ENCODE measurements around the gene DIPK1B.
A peak's percentile ranks its signal among the peaks of the same experiment; 100 is the strongest.

Gene DIPK1B

DNA sequence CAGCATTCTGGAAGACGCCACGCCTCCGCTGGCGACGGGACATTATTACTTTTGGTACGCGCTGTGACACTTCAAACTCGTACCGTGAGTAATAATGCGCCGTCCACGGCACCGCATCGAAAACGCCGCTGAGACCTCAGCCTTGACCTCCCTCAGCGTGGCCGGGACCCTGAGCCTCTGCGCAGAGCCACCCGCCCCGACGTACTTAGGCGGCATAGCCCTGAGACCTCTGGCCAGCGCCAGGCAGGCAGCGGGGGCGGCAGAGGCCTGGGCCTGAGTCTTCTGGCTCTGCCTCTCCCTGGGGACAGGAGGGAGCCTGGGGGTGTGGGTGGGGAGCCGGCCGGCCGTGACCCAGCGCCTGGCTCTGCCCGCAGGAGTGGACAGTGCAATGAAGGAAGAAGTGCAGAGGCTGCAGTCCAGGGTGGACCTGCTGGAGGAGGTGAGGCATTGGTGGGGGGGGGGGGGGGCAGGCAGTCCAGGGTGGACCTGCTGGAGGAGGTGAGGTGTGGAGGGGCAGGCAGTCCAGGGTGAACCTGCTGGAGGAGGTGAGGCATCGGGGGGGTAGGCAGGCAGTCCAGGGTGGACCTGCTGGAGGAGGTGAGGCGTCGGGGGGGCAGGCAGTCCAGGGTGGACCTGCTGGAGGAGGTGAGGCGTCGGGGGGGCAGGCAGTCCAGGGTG is 41.7 kb upstream of the DIPK1B start:
- peaks cover 5% of the 10 kb centered on the region for H3K4me1 Mint-ChIP-seq
- no peaks in the 10 kb centered on the region for H3K9me3 Mint-ChIP-seq
- no peak overlapping the region for H3K27ac Mint-ChIP-seq
- H3K36me3 Mint-ChIP-seq = peaks cover 16% of the 10 kb centered on the region
- no peak for DNase-seq (ENCODE audit: low spot score in 2 of 2)
- ATAC-seq = no peak
- H3K4me3 Mint-ChIP-seq = no peak overlapping the region

DNA sequence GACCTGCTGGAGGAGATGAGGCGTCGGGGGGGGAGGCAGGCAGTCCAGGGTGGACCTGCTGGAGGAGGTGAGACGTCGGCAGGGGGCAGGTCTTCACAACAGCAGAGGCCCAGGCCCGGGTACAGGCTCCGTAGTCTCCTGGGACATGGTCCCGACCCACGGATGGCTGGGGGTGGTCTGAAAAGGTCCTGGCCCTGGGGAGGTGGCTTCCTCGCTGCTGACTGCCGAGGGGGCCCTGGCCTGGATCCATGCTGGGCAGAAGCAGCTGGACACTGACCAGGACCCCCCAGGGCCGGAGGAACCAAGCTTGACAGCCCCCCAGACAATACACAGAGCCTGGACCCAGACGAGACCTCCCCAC is 41.1 kb upstream of the DIPK1B start:
- H3K9me3 Mint-ChIP-seq = no peaks in the 10 kb centered on the region
- H3K36me3 Mint-ChIP-seq = peaks cover 16% of the 10 kb centered on the region

DNA sequence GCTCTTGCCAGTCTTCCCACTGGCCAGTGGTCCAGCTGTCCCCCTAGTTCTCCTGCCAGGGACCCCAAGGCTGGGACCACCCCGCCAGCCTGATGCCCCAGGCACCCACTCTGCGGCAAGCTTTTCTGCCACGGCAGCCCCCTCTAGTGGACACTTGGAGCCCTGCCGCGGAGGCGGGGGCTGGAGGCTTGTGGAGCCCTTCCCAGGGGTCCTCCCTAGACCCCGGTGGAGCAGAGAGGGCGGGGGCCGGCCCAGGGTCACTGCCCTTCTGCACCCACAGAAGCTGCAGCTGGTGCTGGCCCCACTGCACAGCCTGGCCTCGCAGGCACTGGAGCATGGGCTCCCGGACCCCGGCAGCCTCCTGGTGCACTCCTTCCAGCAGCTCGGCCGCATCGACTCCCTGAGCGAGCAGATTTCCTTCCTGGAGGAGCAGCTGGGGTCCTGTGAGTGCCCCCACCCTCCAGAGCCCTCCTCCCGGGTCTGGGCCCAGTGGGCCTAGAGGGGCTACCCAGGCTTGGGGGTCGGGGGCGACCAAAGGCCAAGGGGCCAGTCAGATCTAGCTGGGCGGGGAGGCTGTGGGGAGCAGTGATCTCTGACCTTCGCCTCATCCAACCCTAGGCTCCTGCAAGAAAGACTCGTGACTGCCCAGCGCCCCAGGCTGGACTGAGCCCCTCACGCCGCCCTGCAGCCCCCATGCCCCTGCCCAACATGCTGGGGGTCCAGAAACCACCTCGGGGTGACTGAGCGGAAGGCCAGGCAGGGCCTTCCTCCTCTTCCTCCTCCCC is 40.5 kb upstream of the DIPK1B start:
- Mint-ChIP-seq H3K4me3 (no peak overlapping the region), H3K4me1 (peaks cover 5% of the 10 kb centered on the region), H3K27ac (peak overlapping the region; percentile 29), H3K36me3 (peaks cover 16% of the 10 kb centered on the region), H3K9me3 (no peaks in the 10 kb centered on the region)
- DNase-seq (ENCODE audit: low spot score in 2 of 2) (peak; percentile 58 to 77), ATAC-seq (peak; percentile 42)

More for the DNA sequence above, 41.1 kb upstream of the DIPK1B start:
- ATAC-seq (no peak), DNase-seq (ENCODE audit: low spot score in 2 of 2) (no peak)
- Mint-ChIP-seq H3K4me3 (no peak overlapping the region), H3K27ac (peak overlapping the region; percentile 29), H3K4me1 (peaks cover 5% of the 10 kb centered on the region)

DNA sequence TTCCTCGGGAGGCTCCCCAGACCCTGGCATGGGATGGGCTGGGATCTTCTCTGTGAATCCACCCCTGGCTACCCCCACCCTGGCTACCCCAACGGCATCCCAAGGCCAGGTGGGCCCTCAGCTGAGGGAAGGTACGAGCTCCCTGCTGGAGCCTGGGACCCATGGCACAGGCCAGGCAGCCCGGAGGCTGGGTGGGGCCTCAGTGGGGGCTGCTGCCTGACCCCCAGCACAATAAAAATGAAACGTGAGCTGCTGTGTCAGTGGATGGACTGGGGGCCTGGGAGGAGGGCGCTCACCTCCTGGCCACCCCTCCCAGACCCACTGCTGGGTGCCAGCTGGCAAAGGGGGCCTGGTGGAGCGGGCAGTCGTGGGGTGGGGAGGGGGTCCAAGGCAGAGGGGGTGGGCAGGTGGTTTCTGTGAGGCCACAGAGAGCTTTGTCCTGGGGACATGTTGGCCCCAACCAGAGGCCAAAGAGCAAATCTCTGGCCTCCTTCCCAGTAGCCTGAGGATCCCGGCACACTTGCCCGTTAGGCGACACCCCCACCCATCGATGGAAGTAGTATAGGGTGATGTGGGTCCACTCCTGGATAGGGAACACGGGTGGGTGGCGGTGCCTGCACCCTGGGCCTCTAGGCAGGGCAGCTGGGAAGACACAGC is 39.8 kb upstream of the DIPK1B start:
- H3K4me1 Mint-ChIP-seq = peaks cover 5% of the 10 kb centered on the region
- peaks cover 16% of the 10 kb centered on the region for H3K36me3 Mint-ChIP-seq
- H3K4me3 Mint-ChIP-seq = no peak overlapping the region
- ATAC-seq (no peak), DNase-seq (ENCODE audit: low spot score in 2 of 2) (no peak)
- H3K9me3 Mint-ChIP-seq = no peaks in the 10 kb centered on the region
- H3K27ac Mint-ChIP-seq = no peak overlapping the region

DNA sequence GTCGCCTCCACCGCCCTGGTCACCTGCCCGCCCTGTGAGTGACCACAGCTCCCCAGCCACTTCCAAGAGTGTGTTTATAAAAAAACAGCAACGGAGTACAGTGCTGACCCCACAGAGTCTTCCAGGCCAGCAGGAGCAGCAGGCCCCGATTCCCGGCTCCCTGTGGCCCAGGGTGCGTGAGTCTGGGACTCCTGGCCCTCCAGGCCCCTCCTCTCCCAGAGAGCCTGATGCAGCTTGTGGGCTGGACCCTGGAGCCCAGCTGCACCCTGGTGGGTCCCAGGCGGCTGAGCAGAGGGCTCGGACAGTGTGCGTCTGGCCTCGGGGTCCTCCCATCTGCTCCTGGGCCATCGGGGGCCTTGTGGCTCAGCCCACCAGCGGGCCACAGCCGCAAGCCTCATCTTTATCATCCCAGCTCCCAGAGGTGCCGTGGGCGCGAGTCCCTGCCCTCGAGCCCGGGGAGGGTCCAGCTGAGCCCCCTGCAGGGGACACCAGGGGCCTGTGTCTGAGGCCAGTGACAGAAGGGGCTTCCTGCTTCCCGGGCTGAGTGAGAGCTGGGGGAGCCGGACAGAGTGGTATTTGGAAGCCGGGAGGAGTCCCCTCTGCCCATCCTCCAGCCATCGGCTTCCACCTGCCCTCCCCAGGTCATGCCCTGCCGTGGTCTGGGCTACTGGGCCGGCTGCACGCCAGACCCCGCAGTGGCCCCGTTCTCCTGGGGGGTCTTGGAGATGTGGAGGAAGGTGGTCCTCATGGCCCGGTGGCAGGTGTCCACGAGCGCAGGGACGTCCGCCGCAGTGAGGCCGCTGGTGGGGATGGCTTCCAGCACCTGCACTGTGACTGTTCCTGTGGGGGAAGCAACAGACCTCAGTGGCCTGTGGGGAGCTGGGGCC is 39.0 kb upstream of the DIPK1B start:
- no peaks in the 10 kb centered on the region for H3K9me3 Mint-ChIP-seq
- H3K27ac Mint-ChIP-seq = no peak overlapping the region
- H3K36me3 Mint-ChIP-seq = peaks cover 16% of the 10 kb centered on the region
- DNase-seq (ENCODE audit: low spot score in 2 of 2) (no peak), ATAC-seq (no peak)
- H3K4me1 Mint-ChIP-seq = peaks cover 5% of the 10 kb centered on the region
- no peak overlapping the region for H3K4me3 Mint-ChIP-seq

DNA sequence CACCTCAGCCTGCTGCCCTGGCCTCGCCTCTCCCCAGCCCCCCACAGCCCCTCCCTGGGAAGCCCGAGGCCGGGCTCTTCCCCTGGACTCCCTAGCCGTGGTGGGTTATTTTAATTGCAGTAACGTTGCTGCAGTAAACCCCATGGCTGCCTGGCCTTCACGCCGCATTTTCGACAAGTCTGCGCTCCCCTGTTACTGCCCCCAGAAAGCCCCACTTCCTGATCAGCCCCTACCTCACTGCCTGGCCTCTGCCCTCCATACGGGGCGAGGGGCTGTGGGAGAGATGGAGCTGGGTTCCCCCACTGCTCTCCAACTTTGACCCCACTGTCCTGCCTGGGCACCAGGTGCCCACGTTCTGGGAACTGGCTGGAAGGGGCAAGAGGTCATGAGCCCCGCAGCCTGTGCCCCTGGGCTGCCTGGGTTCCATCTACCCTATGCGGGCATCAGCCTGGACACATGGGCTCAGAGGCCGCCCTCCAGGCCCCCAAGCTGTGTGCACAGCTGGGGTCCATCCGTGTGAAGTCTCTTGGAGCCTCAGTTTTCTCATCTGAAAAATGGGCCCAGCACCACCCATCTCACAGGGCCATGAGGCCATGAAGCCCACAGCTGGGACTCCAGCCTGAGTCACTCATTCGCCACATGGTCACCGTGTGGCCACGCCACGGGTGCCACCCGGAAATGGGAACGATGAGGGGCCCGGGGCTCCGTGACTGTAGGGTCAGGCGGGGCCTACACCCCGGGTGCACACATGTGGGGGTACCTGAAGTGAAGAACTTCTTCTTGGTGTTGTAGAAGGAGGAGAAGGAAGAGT is 38.2 kb upstream of the DIPK1B start:
- Mint-ChIP-seq H3K4me1 (no peaks in the 10 kb centered on the region), H3K36me3 (peaks cover 8% of the 10 kb centered on the region), H3K9me3 (no peaks in the 10 kb centered on the region), H3K4me3 (no peak overlapping the region), H3K27ac (peak overlapping the region; percentile 63)
- DNase-seq (ENCODE audit: low spot score in 2 of 2) = no peak
- no peak for ATAC-seq

DNA sequence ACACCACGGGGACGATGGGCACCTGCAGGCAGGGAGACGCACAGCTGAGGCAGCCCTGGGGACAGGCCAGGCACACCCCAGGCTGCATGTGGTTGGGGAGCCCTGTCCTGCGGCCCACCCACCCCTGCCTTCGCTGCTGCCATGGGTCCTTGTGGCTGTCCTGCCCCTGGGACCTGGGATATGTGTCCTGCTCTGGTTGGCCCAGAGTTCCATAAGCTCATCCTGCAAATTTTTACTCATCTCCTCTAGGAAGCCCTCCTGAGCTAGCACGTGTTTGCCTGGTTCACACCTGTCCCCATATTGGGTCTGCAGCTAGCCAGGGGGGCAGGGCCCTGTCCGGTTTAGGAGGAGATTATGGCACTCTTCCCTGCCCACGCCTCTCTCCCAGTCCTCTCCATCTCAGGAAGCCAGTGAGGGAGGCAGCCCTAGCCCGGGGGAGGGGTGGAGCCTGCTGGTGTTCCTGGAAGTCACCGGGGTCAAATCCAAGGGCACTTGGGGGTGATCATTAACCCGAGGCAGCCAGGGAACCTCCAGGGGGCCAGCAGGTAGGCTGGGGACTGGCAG is 37.5 kb upstream of the DIPK1B start:
- DNase-seq (ENCODE audit: low spot score in 2 of 2) = no peak
- Mint-ChIP-seq H3K4me1 (no peaks in the 10 kb centered on the region), H3K9me3 (no peaks in the 10 kb centered on the region), H3K4me3 (no peak overlapping the region), H3K36me3 (peaks cover 8% of the 10 kb centered on the region), H3K27ac (peak overlapping the region; percentile 63)
- no peak for ATAC-seq

DNA sequence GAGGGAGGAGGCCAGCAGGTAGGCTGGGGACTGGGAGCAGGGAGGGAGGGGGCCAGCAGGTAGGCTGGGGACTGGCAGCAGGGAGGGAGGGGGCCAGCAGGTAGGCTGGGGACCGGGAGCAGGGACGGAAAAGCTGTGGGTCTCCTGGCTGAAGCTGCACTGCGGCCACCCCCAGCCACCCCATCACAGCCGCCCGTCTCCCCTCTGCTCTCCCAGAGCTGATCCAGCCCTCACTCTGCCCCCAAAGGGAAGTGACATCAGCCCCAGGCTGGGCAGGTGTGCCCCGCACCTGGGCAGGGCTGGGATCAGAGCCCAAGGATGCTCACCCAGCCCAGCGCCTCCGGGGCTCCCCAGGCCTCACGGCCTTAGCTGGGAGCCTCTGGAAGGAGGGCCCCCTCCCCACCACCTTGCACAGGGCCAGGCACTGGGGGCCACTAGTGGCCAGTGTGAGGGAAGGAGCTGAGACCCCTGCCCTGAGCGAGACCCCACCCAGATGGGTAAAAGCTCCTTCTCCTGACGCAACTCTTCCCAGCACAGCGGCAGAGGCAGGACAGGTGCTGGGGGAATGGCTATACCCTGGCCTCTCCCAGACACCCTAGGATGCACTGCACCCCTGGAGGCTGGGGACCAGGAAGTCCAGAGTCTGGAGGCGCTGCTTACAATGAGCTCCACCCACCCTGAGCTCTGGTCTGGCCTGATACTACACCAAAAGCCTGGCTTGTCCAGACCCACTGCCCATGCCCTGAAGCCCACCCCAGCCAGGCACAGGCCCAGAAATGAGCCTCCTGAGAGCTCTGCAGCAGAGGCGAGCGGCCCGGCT is 36.7 kb upstream of the DIPK1B start:
- Mint-ChIP-seq H3K4me1 (no peaks in the 10 kb centered on the region), H3K27ac (no peak overlapping the region), H3K36me3 (peaks cover 8% of the 10 kb centered on the region), H3K4me3 (no peak overlapping the region), H3K9me3 (no peaks in the 10 kb centered on the region)
- no peak for ATAC-seq
- no peak for DNase-seq (ENCODE audit: low spot score in 2 of 2)

DNA sequence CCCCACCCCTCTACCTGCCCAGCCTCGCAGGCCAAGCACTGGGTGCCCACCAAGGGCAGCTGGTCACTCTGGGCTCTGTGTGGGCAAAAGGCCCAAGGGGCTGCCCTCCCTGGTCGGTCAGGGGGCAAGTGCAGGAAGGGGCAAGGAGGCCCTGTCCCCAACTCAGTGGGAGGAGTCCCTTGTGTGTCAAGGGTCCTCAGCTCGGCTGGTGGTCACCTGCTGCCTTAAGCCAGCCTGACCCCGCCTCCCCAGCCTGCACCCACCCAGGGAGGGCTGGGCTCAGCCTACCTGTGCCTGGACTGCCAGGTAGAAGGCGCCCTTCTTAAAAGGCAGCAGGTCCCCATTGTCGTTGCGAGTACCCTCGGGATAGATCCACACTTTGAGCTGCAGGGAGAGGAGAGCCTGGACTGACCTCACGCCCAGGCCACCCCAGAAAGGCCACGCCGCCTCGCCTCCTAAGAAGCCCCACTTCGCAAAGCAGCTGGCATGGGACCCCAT is 36.0 kb upstream of the DIPK1B start:
- H3K4me1 Mint-ChIP-seq = no peaks in the 10 kb centered on the region
- peaks cover 8% of the 10 kb centered on the region for H3K36me3 Mint-ChIP-seq
- ATAC-seq (no peak), DNase-seq (ENCODE audit: low spot score in 2 of 2) (no peak)
- no peak overlapping the region for H3K27ac Mint-ChIP-seq
- H3K9me3 Mint-ChIP-seq = no peaks in the 10 kb centered on the region
- H3K4me3 Mint-ChIP-seq = no peak overlapping the region

DNA sequence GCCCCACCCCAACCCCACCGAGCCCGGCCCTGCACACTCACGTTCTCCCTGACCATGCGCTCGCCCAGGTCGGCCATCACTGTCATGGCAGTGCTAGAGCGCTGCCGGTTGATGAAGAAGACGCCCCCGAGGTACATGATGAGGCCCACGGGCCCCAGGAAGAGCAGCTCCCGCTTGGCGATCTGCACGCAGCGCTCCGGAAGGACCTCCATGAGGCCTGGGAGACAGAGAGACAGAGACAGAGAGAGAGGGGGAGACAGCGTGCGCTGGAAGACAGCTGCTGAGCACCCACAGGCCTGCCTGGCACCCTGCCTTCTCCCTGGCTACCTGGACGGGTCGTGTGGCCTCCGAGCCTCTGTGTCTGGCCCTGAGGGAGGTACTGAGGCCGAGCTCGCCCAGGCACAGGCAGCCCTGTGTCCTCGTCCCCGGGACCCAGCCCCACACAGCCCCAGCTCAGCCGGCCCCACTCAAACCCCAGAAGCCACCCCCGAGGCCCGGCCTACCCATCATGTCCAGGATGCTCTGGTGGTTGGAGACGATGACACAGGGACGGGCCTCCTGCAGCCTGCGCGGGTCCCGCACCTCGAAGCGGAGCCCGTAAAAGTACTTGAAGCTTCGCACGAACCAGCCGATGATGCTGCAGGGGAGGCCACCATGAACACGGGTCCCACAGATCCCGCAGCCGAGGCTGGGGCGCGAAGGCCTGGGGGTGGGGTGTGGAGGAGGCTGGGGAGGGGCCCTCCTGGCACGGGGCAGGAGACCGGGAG is 35.3 kb upstream of the DIPK1B start:
- Mint-ChIP-seq H3K27ac (no peak overlapping the region), H3K36me3 (peaks cover 8% of the 10 kb centered on the region), H3K4me1 (no peaks in the 10 kb centered on the region), H3K9me3 (no peaks in the 10 kb centered on the region), H3K4me3 (no peak overlapping the region)
- DNase-seq (ENCODE audit: low spot score in 2 of 2) (no peak), ATAC-seq (no peak)

DNA sequence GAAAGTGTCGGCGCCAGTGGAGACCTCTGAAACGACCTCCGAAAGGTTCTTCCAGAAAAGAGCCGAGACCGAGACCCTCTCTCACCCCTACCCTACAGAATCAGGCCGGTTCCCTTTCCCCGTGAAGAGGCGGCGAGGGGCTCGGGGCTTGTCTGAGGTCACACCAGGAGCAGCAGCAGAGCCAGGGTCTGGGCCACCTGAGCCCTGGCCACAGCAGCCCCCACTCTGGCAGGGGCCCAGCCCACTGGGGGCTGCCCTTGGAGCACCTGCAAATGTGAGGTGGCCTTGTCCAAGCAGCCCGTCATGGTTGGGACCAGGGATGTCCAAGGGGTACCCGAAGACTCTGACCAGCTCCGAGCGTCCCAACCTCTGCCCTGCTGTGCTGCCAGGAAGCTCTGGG is 34.3 kb upstream of the DIPK1B start:
- no peak for DNase-seq (ENCODE audit: low spot score in 2 of 2)
- no peaks in the 10 kb centered on the region for H3K4me1 Mint-ChIP-seq
- H3K27ac Mint-ChIP-seq = no peak overlapping the region
- no peak overlapping the region for H3K4me3 Mint-ChIP-seq
- H3K9me3 Mint-ChIP-seq = no peaks in the 10 kb centered on the region
- ATAC-seq = no peak
- H3K36me3 Mint-ChIP-seq = peaks cover 8% of the 10 kb centered on the region

DNA sequence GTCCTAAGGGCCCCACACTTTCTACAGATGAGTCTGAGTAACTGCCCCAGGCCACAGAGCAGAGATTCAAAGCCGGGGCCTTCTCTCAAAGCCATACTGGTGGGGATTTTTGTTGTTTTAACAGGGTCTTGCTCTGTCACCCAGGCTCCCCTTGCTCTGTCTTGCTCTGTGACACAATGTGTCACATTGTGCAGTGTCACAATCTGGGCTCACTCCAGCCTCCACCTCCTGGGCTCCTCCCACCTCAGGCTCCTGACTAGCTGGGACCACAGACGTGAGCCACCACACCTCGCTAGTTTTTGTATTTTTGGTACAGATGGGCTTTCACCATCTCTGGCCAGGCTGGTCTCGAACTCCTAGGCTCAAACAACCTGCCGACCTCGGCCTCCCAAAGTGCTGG is 33.7 kb upstream of the DIPK1B start:
- no peaks in the 10 kb centered on the region for H3K4me1 Mint-ChIP-seq
- no peak overlapping the region for H3K27ac Mint-ChIP-seq
- H3K36me3 Mint-ChIP-seq = peaks cover 8% of the 10 kb centered on the region
- ATAC-seq = peak; percentile 14
- no peak overlapping the region for H3K4me3 Mint-ChIP-seq
- no peaks in the 10 kb centered on the region for H3K9me3 Mint-ChIP-seq
- DNase-seq (ENCODE audit: low spot score in 2 of 2) = no peak

DNA sequence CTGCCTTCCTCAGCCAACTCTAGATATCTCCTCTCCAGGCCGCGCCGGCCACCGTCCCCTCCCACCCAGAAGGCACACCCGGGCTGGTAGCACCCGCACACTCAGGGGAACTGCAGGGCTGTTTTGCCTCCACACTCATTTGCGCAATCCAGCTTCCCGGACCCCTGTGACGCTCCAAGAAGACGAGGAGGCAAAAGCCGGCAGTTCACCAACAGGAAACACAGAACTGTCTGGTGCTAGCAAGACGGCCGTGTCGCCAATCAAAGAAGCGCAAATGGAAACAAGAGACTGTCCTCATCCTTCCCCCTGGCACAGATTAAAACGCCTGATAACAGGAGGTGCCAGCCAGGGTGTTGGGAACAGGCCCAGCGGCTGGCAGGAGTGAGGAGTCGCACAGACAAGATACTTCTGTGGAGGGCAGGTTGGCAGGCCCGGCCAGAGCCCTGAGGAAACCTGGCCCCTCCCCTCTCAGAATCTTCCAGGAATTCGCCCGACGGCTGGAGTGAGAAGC is 32.9 kb upstream of the DIPK1B start:
- H3K4me3 Mint-ChIP-seq = no peak overlapping the region
- H3K9me3 Mint-ChIP-seq = no peaks in the 10 kb centered on the region
- H3K4me1 Mint-ChIP-seq = no peaks in the 10 kb centered on the region
- peaks cover 2% of the 10 kb centered on the region for H3K36me3 Mint-ChIP-seq
- ATAC-seq (no peak), DNase-seq (ENCODE audit: low spot score in 2 of 2) (no peak)
- H3K27ac Mint-ChIP-seq = no peak overlapping the region

Data from stimulated activated effector memory CD8-positive, alpha-beta T cell treated with anti-CD3 and anti-CD28 coated beads, Interleukin-12 subunit alpha, Interleukin-12 subunit beta, amount 100 ng/mL, for 72 hours (primary cell).